Endothelial cell of umbilical vein (primary cell): Measurements from ENCODE around the gene NFIA. TPM values are rescaled to one million over a fixed set of nuclear protein-coding genes. Genes with fewer than 3 reads are reported as not detected.

Experiments used
- BruUV-seq: library from RNA; stranded (reverse); fragments of 400-500 nt; replicated peaks from 2 replicates; lab custom pipeline; 2021; lab: Mats Ljungman, UMichigan
- CTCF ChIA-PET: fragments of 300-600, 350-600 bp; sonication (Branson Sonifier 250); formaldehyde crosslinking; loops from one replicate; lab custom pipeline; 2021; ENCODE audit warnings: antibody characterized with exemption, inconsistent platforms; lab: Charles Lee
- POLR2A ChIA-PET: fragments of 300-600, 350-600 bp; sonication (Branson Sonifier 250); formaldehyde crosslinking; loops from one replicate; lab custom pipeline; 2021; ENCODE audit warnings: antibody characterized with exemption, inconsistent platforms; lab: Charles Lee
- DNase-seq: peaks from one replicate; pipeline ENCODE4 v3.0.0-alpha.2; 2011; ENCODE audit warnings: low read depth, low spot score
- FAIRE-seq: peaks from 2 replicates; lab custom pipeline; 2011; peaks lifted over from hg19 to GRCh38; lab: Jason Lieb, UNC
- H2AFZ ChIP-seq: 2 replicates; pipeline ENCODE4 v1.6.0; 2012; ENCODE audit warnings: low read depth, low read length, control low read depth, inconsistent platforms
- H3K27ac ChIP-seq: 2 replicates; pipeline ENCODE4 v1.5.1; 2011; ENCODE audit warnings: low read depth, mild to moderate bottlenecking, control low read depth, low read length, moderate library complexity; ENCODE audit not compliant: insufficient read depth
- H3K27me3 ChIP-seq, 2 experiments: 2 replicates each; pipeline versions ENCODE4 v1.6.0 to v1.6.1; 2011; ENCODE audit warnings: low read length in 2 of 2, mixed read lengths in 1 of 2; ENCODE audit not compliant: control insufficient read depth in 2 of 2, insufficient read depth in 2 of 2
- H3K36me3 ChIP-seq, 2 experiments: 2 replicates in 1 of 2; 3 replicates in 1 of 2; pipeline ENCODE4 v1.5.1; 2011; ENCODE audit warnings: low read length in 2 of 2, mild to moderate bottlenecking in 1 of 2, moderate library complexity in 1 of 2; ENCODE audit not compliant: control insufficient read depth in 2 of 2, insufficient read depth in 2 of 2; ENCODE audit errors: extremely low read depth in 1 of 2
- H3K4me1 ChIP-seq: 3 replicates; pipeline ENCODE4 v1.5.1; 2011; ENCODE audit warnings: mild to moderate bottlenecking, low read length; ENCODE audit not compliant: control insufficient read depth, insufficient read depth; ENCODE audit errors: extremely low read depth
- H3K4me2 ChIP-seq: 2 replicates; pipeline ENCODE4 v1.6.1; 2011; ENCODE audit warnings: low read length, control low read depth, mixed read lengths; ENCODE audit not compliant: insufficient read depth
- H3K4me3 ChIP-seq, 3 experiments: fragments of 200-600 bp in 1 of 3; sonication (generic), shearing (Covaris generic) in 1 of 3; replicated peaks in 1 of 3; 2 replicates each; pipeline ENCODE4 v1.5.1; 2011 to 2016; ENCODE audit warnings: control low read depth in 3 of 3, low read length in 3 of 3, mild to moderate bottlenecking in 2 of 3, inconsistent platforms in 1 of 3, low read depth in 1 of 3, moderate library complexity in 1 of 3; ENCODE audit not compliant: insufficient read depth in 1 of 3
- H3K79me2 ChIP-seq: 2 replicates; pipeline ENCODE4 v1.6.0; 2012; ENCODE audit warnings: low read length, inconsistent platforms; ENCODE audit not compliant: control insufficient read depth, insufficient read depth
- H3K9ac ChIP-seq: replicated peaks from 2 replicates; pipeline ENCODE3; 2011; ENCODE audit warnings: low read length, control low read depth; ENCODE audit not compliant: insufficient read depth; ENCODE audit errors: extremely low read depth
- H3K9me1 ChIP-seq: replicated peaks from 3 replicates; pipeline ENCODE4 v1.6.0; 2011; ENCODE audit warnings: mild to moderate bottlenecking, low read length; ENCODE audit not compliant: control insufficient read depth, insufficient read depth; ENCODE audit errors: extremely low read depth
- H3K9me3 ChIP-seq: replicated peaks from 2 replicates; pipeline ENCODE4 v1.5.1; 2012; ENCODE audit warnings: low read length, inconsistent platforms; ENCODE audit not compliant: control insufficient read depth, insufficient read depth
- H4K20me1 ChIP-seq: replicated peaks from 2 replicates; pipeline ENCODE3; 2011; ENCODE audit warnings: mild to moderate bottlenecking, low read length; ENCODE audit not compliant: control insufficient read depth, insufficient read depth; ENCODE audit errors: extremely low read depth
- CTCF ChIP-seq, 2 donors: IDR thresholded peaks; 1 replicate in 1 of 2; 2 replicates in 1 of 2; pipeline ENCODE4 v1.5.1; 2011; ENCODE audit warnings: low read length in 2 of 2, mild to moderate bottlenecking in 2 of 2, moderate library complexity in 2 of 2, control low read depth in 1 of 2, inconsistent platforms in 1 of 2, low read depth in 1 of 2; ENCODE audit not compliant: insufficient read depth in 1 of 2; ENCODE audit errors: extremely low read depth in 1 of 2
- EZH2 ChIP-seq: IDR thresholded peaks from 2 replicates; pipeline ENCODE4 v1.6.1; 2012; ENCODE audit warnings: borderline replicate concordance, low read depth, mild to moderate bottlenecking, moderate library complexity, low read length, inconsistent platforms; ENCODE audit not compliant: severe bottlenecking
- FOS ChIP-seq: IDR thresholded peaks from 2 replicates; pipeline ENCODE4 v1.6.1; 2011; ENCODE audit warnings: mild to moderate bottlenecking, low read length, moderate library complexity, borderline replicate concordance; ENCODE audit not compliant: insufficient read depth
- GATA2 ChIP-seq: IDR thresholded peaks from 2 replicates; pipeline ENCODE4 v1.7.0; 2011; ENCODE audit warnings: low read depth, mild to moderate bottlenecking, moderate library complexity, mixed read lengths, low read length; ENCODE audit not compliant: insufficient read length, insufficient read depth
- JUN ChIP-seq: IDR thresholded peaks from 2 replicates; pipeline ENCODE4 v1.6.1; 2011; ENCODE audit warnings: borderline replicate concordance, low read depth; ENCODE audit not compliant: insufficient read length, insufficient read depth
- MAX ChIP-seq: IDR thresholded peaks from 2 replicates; pipeline ENCODE4 v1.6.1; 2011; ENCODE audit not compliant: insufficient read depth, insufficient read length
- MYC ChIP-seq: IDR thresholded peaks from one replicate; pipeline ENCODE4 v1.6.1; 2011; ENCODE audit warnings: mild to moderate bottlenecking, low read depth, low read length
- POLR2A ChIP-seq: IDR thresholded peaks from 2 replicates; pipeline ENCODE4 v1.6.1; 2012; ENCODE audit warnings: low read depth, mild to moderate bottlenecking, control low read depth, low read length
- POLR2AphosphoS5 ChIP-seq: IDR thresholded peaks from 2 replicates; pipeline ENCODE4 v1.6.1; 2012; ENCODE audit warnings: low read depth, mild to moderate bottlenecking, control low read depth, low read length, moderate library complexity; ENCODE audit not compliant: insufficient read depth
- dilution Hi-C: fragments of 300-500 bp; cut with MboI; formaldehyde crosslinking; loops from one replicate; pipeline ENCODE4 v1.15.0; 2019; ENCODE audit warnings: low sequenced_read_pairs; ENCODE audit not compliant: extremely low pct_ligation_motif_present
- intact Hi-C: fragments of 100-400 bp; cut with micrococcal nuclease; formaldehyde crosslinking; loops from one replicate; pipeline ENCODE4 v1.10.0; 2022
- polyA plus RNA-seq, 4 experiments: library from polyadenylated mRNA; depleted of rRNA in 3 of 4; stranded (reverse) in 3 of 4; unstranded in 1 of 4; fragments of >200 nt; gene quantifications; 2 replicates each; pipeline versions ENCODE4 v1.2.1 to v1.2.3, GENCODE V29; 2011 to 2012; ENCODE audit warnings: missing spikeins in 1 of 4
- total RNA-seq: library from RNA; stranded (reverse); gene quantifications from 2 replicates; pipeline ENCODE4 v1.2.3, GENCODE V29; 2021

Gene NFIA
- total and polyA plus RNA-seq, 2 donors (not counting 3 experiments of a cell fraction or from before 2014, with no cell fraction given), result 25.5 to 47.0 TPM

GRCh38 chr1:61397935-61398334 lies 315.6 kb downstream of the NFIA start:
- DNase-seq (no peak), FAIRE-seq (no peak)
- Histone ChIP-seq H3K27ac (no peak overlapping the region), H3K4me1 (no peaks in the 10 kb centered on the region), H2AFZ (no peak overlapping the region), H3K36me3 (no peaks in the 10 kb centered on the region), H3K79me2 (no peaks in the 10 kb centered on the region), H3K27me3 (no peaks in the 10 kb centered on the region), H4K20me1 (no peaks in the 10 kb centered on the region), H3K9me3 (no peaks in the 10 kb centered on the region), H3K9me1 (no peaks in the 10 kb centered on the region), H3K4me2 (no peak overlapping the region), H3K9ac (no peak overlapping the region), H3K4me3 (no peak overlapping the region)
- dilution Hi-C loops, result no loop called here
- intact Hi-C loops, result no loop called here
- TF ChIP-seq CTCF (IDR thresholded peaks at IDR 0.05; ENCODE audit: extremely low read depth in 1 of 2, insufficient read depth in 1 of 2, low read depth in 1 of 2, low read length in 2 of 2), result no peak
- TF ChIP-seq MYC, result no peak
- no peak for TF ChIP-seq JUN
- no peak for TF ChIP-seq GATA2
- no peak for TF ChIP-seq FOS
- no peak for TF ChIP-seq MAX
- no peak for TF ChIP-seq POLR2AphosphoS5
- TF ChIP-seq POLR2A, result no peak
- TF ChIP-seq EZH2, result no peak
- ChIA-PET CTCF (interaction anchor here (1.7 kb wide), 1 partner anchor 13 kb away, joined by 3 read pairs; no protein-coding TSS in a partner anchor), POLR2A (no interaction called here)
- no TSS peak for BruUV-seq
